ENCODE measurements around the gene PLEKHA3. TPM values are rescaled to one million over a fixed set of nuclear protein-coding genes. Genes with fewer than 3 reads are reported as not detected.

The PLEKHA3 gene
- total RNA-seq, 1 donor from 2014 or later, result 22.0 TPM

DNA sequence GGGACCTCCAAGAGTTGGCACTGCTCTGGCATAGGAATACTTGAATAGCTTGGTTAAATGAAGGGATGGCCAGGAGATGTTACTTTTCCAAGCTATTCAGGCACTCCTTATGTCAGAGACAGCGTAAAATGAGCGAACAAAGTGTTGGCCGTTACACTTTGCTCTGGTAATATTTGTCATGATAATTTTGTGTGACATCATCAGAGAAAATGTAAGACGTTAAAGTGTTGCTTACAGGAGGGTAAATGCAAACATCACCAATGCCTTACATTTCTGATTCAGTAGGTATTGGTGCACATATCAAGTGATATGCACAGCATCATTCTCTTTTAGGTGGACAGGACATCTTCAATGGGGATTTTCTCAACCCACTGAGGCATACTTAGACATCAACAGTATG lies 46.0 kb downstream of the PLEKHA3 start:
- Mint-ChIP-seq H3K4me3 (no peak overlapping the region), H3K9me3 (peaks cover 11% of the 10 kb centered on the region), H3K4me1 (peaks cover 29% of the 10 kb centered on the region), H3K27me3 (ENCODE audit: low read depth) (no peaks in the 10 kb centered on the region), H3K36me3 (ENCODE audit: low read depth) (peaks cover 27% of the 10 kb centered on the region), H3K27ac (ENCODE audit: unreplicated experiment) (no peak overlapping the region)
- DNase-seq (ENCODE audit: low read depth, low spot score), result no peak
- TF ChIP-seq CTCF (conservative IDR thresholded peaks at IDR 0.05), result no peak

GRCh38 chr2:178527592-178527991 lies 47.3 kb downstream of the PLEKHA3 start:
- peak overlapping the region; percentile 41 for H3K4me3 Mint-ChIP-seq
- peaks cover 25% of the 10 kb centered on the region for H3K4me1 Mint-ChIP-seq
- H3K27me3 Mint-ChIP-seq (ENCODE audit: low read depth), result no peaks in the 10 kb centered on the region
- H3K36me3 Mint-ChIP-seq (ENCODE audit: low read depth), result peaks cover 37% of the 10 kb centered on the region
- no peak for TF ChIP-seq CTCF (conservative IDR thresholded peaks at IDR 0.05)
- no peak overlapping the region for H3K27ac Mint-ChIP-seq (ENCODE audit: unreplicated experiment)
- H3K9me3 Mint-ChIP-seq, result peaks cover 4% of the 10 kb centered on the region
- no peak for DNase-seq (ENCODE audit: low read depth, low spot score)

- H3K36me3 Mint-ChIP-seq (ENCODE audit: low read depth), result peaks cover 40% of the 10 kb centered on the region
- no peak overlapping the region for H3K27ac Mint-ChIP-seq (ENCODE audit: unreplicated experiment)
- no peak overlapping the region for H3K4me3 Mint-ChIP-seq
- no peaks in the 10 kb centered on the region for H3K9me3 Mint-ChIP-seq
- no peaks in the 10 kb centered on the region for H3K27me3 Mint-ChIP-seq (ENCODE audit: low read depth)
- TF ChIP-seq CTCF (conservative IDR thresholded peaks at IDR 0.05), result no peak
- H3K4me1 Mint-ChIP-seq, result peaks cover 15% of the 10 kb centered on the region
- DNase-seq (ENCODE audit: low read depth, low spot score), result no peak
Measured at GRCh38 chr2:178528647-178529046, 48.4 kb downstream of the PLEKHA3 start.

GRCh38 chr2:178529194-178529593 lies 48.9 kb downstream of the PLEKHA3 start:
- Mint-ChIP-seq H3K9me3 (peaks cover 5% of the 10 kb centered on the region), H3K27me3 (ENCODE audit: low read depth) (no peaks in the 10 kb centered on the region), H3K27ac (ENCODE audit: unreplicated experiment) (no peak overlapping the region), H3K36me3 (ENCODE audit: low read depth) (peaks cover 45% of the 10 kb centered on the region), H3K4me1 (peaks cover 9% of the 10 kb centered on the region), H3K4me3 (no peak overlapping the region)
- no peak for TF ChIP-seq CTCF (conservative IDR thresholded peaks at IDR 0.05)
- no peak for DNase-seq (ENCODE audit: low read depth, low spot score)

DNA sequence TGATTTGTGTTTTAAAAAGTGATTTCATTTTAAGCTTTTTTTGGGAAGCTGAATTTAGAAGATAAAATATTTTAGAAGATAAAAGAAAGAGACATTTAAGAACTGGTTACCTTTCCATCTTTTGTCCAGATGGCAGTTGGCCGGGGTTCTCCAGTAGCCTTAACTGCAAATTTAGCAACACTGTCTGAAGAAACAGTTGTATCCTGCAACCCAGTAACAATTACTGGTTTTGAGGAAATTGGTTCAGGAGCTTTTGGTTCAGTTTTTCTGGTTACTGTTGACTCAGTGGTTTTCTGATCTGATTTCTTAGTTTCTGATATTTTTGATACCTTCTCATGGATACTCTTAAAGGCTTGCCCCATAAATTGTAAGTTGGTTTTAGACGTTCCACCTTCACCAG lies 49.9 kb downstream of the PLEKHA3 start:
- no peak for DNase-seq (ENCODE audit: low read depth, low spot score)
- Mint-ChIP-seq H3K4me3 (no peak overlapping the region), H3K4me1 (peaks cover 6% of the 10 kb centered on the region), H3K27me3 (ENCODE audit: low read depth) (no peaks in the 10 kb centered on the region), H3K36me3 (ENCODE audit: low read depth) (peaks cover 55% of the 10 kb centered on the region), H3K9me3 (peaks cover 7% of the 10 kb centered on the region), H3K27ac (ENCODE audit: unreplicated experiment) (no peak overlapping the region)
- TF ChIP-seq CTCF (conservative IDR thresholded peaks at IDR 0.05), result no peak

Measured in neural crest cell (in vitro differentiated cells).